ENCODE results near the gene PPP1R36.

DNA sequence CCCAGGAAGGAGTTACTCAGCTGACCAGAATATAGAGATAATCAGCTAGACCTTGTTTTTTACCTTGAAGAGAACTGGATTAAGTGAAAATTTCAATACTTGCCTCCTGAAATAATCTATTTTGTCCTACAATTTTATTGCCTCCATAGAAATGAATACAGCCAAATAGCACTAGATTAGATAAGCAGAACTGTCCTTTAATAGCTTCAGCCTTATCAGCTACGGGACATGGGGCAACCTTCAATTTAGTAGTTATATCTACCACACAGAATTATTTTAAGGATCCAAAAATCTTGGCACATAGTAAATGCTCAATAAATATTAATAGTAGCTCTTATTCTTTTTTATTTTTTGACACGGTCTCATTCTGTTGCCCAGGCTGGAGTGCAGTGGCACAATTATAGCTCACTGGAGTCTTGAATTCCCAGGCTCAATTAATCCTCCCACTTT is 87.2 kb downstream of the PPP1R36 start:
- TF ChIP-seq CTCF (conservative IDR thresholded peaks at IDR 0.05 in 1 of 2, IDR thresholded peaks at IDR 0.05 in 1 of 2; ENCODE audit: low read depth in 1 of 2, low read length in 2 of 2) = no peak
- no peak for TF ChIP-seq EZH2 (IDR thresholded peaks at IDR 0.05; ENCODE audit: low read length, missing control alignments)

Data from fibroblast of lung (primary cell).